ENCODE results near the gene RXFP1. TPM values are rescaled to one million over a fixed set of nuclear protein-coding genes. Genes with fewer than 3 reads are reported as not detected.

RXFP1 gene
- total RNA-seq, 1 experiment from 2014 or later = not detected

DNA sequence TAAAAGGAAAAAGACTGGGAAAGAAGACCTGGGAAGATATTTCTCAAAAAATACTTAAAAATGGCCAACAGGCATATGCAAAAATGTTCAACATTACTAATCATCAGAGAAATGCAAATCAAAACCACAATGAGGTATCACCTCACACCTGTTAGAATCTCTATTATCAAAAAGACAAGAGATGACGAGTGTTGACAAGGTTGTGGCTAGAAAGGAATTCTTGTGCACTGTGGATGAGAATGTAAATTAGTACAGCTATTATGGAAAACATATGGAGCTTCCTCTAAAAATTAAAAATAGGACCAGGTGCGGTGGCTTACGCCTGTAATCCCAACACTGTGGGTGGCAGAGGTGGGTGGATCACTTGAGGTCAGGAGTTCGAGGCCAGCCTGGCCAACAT lies 100.0 kb downstream of the RXFP1 start:
- ChIA-PET POLR2A (no interaction called here), CTCF (no interaction called here)
- Histone ChIP-seq H3K4me3 (ENCODE audit: low read depth in 2 of 2, low read length in 2 of 2) (no peak overlapping the region), H3K9me3 (ENCODE audit: control insufficient read depth, insufficient read depth, low read depth, low read length) (no peaks in the 10 kb centered on the region), H3K36me3 (ENCODE audit: control insufficient read depth, insufficient read depth, low read length) (no peaks in the 10 kb centered on the region), H3K27ac (ENCODE audit: low read length) (no peak overlapping the region), H3K4me1 (ENCODE audit: control insufficient read depth, insufficient read depth, low read length) (no peaks in the 10 kb centered on the region), H3K27me3 (ENCODE audit: control insufficient read depth, insufficient read depth, low read length) (no peaks in the 10 kb centered on the region)
- ATAC-seq (no peak), DNase-seq (ENCODE audit: low read depth, low spot score) (no peak)
- BruUV-seq (replicated peaks) = no TSS peak
- intact Hi-C loops (cut with micrococcal nuclease; ENCODE audit: unreplicated experiment) (loop anchor here (10.0 kb wide), 2 partner anchors 207 to 627 kb away; no protein-coding TSS in a partner anchor), in situ Hi-C loops (cut with HindIII; ENCODE audit: low pct_unique_long_range_greater_than_20kb, low sequenced_read_pairs) (no loop called here)
- TF ChIP-seq, protein P1, sequence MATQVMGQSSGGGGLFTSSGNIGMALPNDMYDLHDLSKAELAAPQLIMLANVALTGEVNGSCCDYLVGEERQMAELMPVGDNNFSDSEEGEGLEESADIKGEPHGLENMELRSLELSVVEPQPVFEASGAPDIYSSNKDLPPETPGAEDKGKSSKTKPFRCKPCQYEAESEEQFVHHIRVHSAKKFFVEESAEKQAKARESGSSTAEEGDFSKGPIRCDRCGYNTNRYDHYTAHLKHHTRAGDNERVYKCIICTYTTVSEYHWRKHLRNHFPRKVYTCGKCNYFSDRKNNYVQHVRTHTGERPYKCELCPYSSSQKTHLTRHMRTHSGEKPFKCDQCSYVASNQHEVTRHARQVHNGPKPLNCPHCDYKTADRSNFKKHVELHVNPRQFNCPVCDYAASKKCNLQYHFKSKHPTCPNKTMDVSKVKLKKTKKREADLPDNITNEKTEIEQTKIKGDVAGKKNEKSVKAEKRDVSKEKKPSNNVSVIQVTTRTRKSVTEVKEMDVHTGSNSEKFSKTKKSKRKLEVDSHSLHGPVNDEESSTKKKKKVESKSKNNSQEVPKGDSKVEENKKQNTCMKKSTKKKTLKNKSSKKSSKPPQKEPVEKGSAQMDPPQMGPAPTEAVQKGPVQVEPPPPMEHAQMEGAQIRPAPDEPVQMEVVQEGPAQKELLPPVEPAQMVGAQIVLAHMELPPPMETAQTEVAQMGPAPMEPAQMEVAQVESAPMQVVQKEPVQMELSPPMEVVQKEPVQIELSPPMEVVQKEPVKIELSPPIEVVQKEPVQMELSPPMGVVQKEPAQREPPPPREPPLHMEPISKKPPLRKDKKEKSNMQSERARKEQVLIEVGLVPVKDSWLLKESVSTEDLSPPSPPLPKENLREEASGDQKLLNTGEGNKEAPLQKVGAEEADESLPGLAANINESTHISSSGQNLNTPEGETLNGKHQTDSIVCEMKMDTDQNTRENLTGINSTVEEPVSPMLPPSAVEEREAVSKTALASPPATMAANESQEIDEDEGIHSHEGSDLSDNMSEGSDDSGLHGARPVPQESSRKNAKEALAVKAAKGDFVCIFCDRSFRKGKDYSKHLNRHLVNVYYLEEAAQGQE (IDR thresholded peaks at IDR 0.05; ENCODE audit: insufficient read depth in 1 of 2, low read depth in 2 of 2, low read length in 1 of 2) = no peak
- TF ChIP-seq TCF7L2 (IDR thresholded peaks at IDR 0.05; ENCODE audit: low read depth, low read length) (no peak), POLR2AphosphoS5 (IDR thresholded peaks at IDR 0.05; ENCODE audit: low read depth, low read length) (no peak), SIN3A (IDR thresholded peaks at IDR 0.05; ENCODE audit: borderline replicate concordance, insufficient read depth, low read depth, low read length) (no peak)
- TF ChIP-seq, protein P2, sequence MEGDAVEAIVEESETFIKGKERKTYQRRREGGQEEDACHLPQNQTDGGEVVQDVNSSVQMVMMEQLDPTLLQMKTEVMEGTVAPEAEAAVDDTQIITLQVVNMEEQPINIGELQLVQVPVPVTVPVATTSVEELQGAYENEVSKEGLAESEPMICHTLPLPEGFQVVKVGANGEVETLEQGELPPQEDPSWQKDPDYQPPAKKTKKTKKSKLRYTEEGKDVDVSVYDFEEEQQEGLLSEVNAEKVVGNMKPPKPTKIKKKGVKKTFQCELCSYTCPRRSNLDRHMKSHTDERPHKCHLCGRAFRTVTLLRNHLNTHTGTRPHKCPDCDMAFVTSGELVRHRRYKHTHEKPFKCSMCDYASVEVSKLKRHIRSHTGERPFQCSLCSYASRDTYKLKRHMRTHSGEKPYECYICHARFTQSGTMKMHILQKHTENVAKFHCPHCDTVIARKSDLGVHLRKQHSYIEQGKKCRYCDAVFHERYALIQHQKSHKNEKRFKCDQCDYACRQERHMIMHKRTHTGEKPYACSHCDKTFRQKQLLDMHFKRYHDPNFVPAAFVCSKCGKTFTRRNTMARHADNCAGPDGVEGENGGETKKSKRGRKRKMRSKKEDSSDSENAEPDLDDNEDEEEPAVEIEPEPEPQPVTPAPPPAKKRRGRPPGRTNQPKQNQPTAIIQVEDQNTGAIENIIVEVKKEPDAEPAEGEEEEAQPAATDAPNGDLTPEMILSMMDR (IDR thresholded peaks at IDR 0.05) = no peak

DNA sequence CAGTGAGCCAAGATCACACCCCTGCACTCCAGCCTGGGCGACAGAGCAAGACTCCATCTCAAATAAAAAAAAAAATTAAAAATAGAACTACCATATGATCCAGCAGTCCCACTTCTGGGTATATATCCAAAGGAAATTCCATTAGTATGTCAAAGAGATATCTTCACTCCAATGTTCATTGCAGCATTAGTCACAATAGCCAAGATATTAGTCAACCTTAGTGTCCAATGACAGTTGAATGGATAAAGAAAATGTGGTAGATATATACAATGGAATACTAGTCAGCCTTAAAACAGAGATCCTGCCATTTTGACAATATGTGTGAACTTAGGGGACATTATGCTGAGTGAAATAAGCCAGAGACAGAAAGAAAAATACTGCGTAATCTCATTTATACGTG lies 100.6 kb downstream of the RXFP1 start:
- Histone ChIP-seq H3K4me3 (ENCODE audit: low read depth in 2 of 2, low read length in 2 of 2) (no peak overlapping the region), H3K4me1 (ENCODE audit: control insufficient read depth, insufficient read depth, low read length) (no peaks in the 10 kb centered on the region), H3K36me3 (ENCODE audit: control insufficient read depth, insufficient read depth, low read length) (no peaks in the 10 kb centered on the region), H3K9me3 (ENCODE audit: control insufficient read depth, insufficient read depth, low read depth, low read length) (no peaks in the 10 kb centered on the region), H3K27ac (ENCODE audit: low read length) (no peak overlapping the region), H3K27me3 (ENCODE audit: control insufficient read depth, insufficient read depth, low read length) (no peaks in the 10 kb centered on the region)
- BruUV-seq (replicated peaks) = no TSS peak
- ChIA-PET CTCF (no interaction called here), POLR2A (no interaction called here)
- DNase-seq (ENCODE audit: low read depth, low spot score) = no peak
- TF ChIP-seq TCF7L2 (IDR thresholded peaks at IDR 0.05; ENCODE audit: low read depth, low read length) (no peak), SIN3A (IDR thresholded peaks at IDR 0.05; ENCODE audit: borderline replicate concordance, insufficient read depth, low read depth, low read length) (no peak), POLR2AphosphoS5 (IDR thresholded peaks at IDR 0.05; ENCODE audit: low read depth, low read length) (no peak)
- TF ChIP-seq, protein P2 (IDR thresholded peaks at IDR 0.05) = no peak
- TF ChIP-seq, protein P1 (IDR thresholded peaks at IDR 0.05; ENCODE audit: insufficient read depth in 1 of 2, low read depth in 2 of 2, low read length in 1 of 2) = no peak
- ATAC-seq = no peak
- intact Hi-C loops (cut with micrococcal nuclease; ENCODE audit: unreplicated experiment) (loop anchor here (10.0 kb wide), 2 partner anchors 207 to 627 kb away; no protein-coding TSS in a partner anchor), in situ Hi-C loops (cut with HindIII; ENCODE audit: low pct_unique_long_range_greater_than_20kb, low sequenced_read_pairs) (no loop called here)
